HepG2 (cell line): ENCODE results near the gene RRP36.
A peak's percentile ranks its signal among the peaks of the same experiment; 100 is the strongest.

Source experiments
- CC2D1A ChIP-seq: sonication (generic); formaldehyde crosslinking; IDR thresholded peaks from 2 replicates; pipeline ENCODE4 v1.8.1; 2023; ENCODE audit warnings: mild to moderate bottlenecking, missing genetic modification reagents
- CTCF ChIP-seq: sonication (generic); formaldehyde crosslinking; IDR thresholded peaks from 2 replicates; pipeline ENCODE4 v1.5.0; 2020; ENCODE audit warnings: mild to moderate bottlenecking, missing genetic modification reagents, moderate library complexity
- GATAD2A ChIP-seq: IDR thresholded peaks from 2 replicates; pipeline ENCODE4 v1.6.1; 2016
- PAWR ChIP-seq: sonication (generic); formaldehyde crosslinking; IDR thresholded peaks from 2 replicates; pipeline ENCODE4 v1.4.0; 2020; ENCODE audit warnings: missing genetic modification reagents, mild to moderate bottlenecking, borderline replicate concordance
- ZBTB38 ChIP-seq: sonication (generic); formaldehyde crosslinking; IDR thresholded peaks from 2 replicates; pipeline ENCODE4 v1.5.1; 2020; ENCODE audit warnings: mild to moderate bottlenecking, missing genetic modification reagents
- ZC3H13 ChIP-seq: sonication (generic); formaldehyde crosslinking; IDR thresholded peaks from 2 replicates; pipeline ENCODE4 v1.8.1; 2023; ENCODE audit warnings: mild to moderate bottlenecking, missing genetic modification reagents, moderate library complexity

GRCh38 chr6:43075670-43076463, 54.4 kb downstream of the RRP36 start, which contains the start of gene PTK7:
- TF ChIP-seq CC2D1A = no peak
- TF ChIP-seq ZBTB38 (CRISPR knock-in tag) = no peak
- TF ChIP-seq CTCF (CRISPR knock-in tag) = no peak
- TF ChIP-seq ZC3H13 (CRISPR knock-in tag) = no peak
- TF ChIP-seq PAWR = no peak
- TF ChIP-seq GATAD2A (CRISPR knock-in tag) = 0 out of 2 replicates have a peak, but pooled peaks have one; percentile 13
